RPMI8226 (cell line): Measurements from ENCODE around the gene ZNF764.

Experiments used
- DNase-seq: peaks from one replicate; pipeline ENCODE4 v3.0.0-alpha.2; 2015

The ZNF764 gene

DNA sequence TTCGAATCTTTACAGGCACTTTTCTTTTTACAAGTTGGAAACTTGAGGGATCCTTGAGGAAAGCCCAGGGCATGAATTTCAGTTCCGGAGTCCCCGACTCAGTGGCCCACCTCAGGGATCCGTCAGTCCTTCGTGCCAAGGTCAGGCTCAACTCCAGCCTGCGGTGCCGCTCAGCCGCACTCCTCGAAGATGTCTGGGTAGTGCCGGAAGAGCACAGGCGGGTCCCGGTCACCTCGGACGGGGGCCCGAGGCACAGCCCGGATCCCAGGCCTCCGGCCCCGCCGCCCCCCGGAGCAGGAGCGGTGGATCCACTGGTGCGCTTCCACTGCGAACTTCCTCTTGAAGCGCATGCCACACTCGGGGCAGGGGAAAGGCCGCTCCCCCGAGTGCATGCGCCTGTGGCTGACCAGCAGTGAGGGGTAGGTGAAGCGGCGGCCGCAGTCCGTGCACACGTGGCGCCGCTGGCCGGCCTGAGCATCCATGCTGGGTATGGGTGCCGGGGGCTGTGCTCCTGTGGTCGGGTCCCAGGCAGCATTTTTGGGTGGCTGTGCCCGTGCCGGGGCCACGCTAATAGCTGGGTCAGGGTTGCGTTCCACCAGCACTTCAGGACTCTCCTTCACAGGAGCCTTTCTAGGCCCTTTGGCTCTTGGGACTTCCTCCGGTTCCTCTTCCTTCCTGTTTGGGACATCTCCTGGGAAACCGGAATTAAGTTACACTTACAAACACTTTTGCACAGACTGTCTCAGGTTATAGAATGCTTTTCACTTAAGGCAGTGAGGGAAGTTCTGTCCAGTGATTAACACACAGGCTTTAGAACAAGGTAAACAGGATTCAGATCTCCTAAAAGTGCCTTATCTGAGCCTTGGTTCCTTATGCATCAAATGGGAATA lies 11.8 kb upstream of the ZNF764 start:
- DNase-seq: no peak

DNA sequence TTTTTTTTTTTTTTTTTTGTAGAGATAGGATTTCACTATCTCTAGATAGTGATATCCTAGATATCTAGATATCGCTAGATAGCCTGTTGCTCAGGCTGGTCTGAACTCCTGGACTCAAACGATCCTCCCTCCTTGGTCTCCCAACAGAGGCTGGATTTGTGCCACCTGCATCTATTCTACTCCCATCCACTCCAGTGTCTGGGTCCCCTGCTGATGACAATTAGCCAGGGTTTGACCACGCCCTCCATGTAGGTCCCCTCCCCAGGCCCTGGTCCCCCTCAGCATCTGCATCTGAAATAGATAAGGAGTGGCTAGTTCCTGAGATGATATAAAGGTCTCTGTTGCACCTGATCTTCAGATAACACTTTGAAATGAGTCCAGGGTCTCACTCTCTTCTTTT lies 11.1 kb upstream of the ZNF764 start:
- no peak for DNase-seq

DNA sequence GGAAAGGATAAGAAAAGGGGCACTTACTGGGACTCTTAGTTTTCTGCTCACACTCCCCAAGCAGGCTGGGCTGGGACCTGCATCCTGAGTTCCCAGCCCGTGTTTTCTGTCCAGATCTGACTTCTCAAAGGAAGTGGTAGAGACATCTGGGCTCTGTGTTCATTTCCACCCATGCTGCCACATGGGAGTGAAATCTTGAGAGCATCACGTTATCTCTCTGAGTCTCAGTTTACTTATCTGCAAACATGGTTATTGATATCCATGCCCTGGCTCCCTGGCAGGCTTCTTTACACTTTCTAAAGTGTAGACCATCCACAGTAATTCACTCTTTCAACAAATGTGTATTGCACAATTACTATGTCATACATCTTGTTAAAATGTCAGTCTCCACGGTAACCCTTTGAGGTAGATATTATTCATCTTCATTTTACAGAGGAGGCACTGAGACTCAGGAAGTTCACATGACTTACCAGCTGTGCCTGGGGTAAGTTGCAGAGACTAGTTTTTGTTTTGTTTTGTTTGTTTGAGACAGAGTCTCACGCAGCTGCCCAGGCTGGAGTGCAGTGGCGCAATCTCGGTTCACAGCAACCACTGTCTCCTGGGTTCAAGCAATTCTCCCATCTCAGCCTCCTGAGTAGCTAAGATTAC lies 9.9 kb upstream of the ZNF764 start:
- peak; percentile 46 for DNase-seq

DNA sequence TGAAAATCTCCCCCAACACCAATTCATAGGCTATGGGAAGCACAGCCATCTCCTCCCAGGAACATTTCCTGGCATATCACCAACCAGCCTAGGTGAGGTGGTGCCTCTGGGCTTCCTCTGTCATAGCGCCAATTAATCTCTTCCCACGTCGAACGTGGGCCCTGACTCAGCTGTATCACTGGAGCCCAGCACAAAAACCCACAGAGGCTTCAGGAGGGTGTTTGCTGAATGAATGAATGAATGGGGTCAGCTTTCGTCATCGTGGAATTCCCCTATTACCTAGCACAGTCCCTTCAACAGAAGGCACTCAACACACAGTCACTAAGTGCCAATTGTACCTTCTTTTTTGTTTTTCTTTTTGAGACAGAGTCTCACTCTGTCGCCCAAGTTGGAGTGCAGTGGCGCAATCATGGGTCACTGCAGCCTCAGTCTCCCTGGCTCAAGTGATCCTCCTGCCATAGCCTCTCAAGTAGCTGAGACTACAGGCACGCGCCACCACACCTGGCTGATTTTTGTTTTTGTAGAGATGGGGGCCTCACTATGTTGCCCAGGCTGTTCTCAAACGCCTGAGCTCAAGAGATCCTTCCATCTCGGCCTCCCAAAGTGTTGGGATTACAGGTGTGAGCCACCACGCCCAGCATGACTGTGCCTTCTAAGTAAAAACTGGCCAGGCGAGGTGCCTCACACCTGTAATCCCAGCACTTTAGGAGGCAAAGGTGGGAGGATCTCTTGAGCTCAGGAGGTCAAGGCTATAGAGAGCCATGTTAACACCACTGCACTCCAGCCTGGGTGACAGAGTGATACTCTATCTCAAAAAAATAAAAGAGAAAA lies 9.2 kb upstream of the ZNF764 start:
- no peak for DNase-seq

DNA sequence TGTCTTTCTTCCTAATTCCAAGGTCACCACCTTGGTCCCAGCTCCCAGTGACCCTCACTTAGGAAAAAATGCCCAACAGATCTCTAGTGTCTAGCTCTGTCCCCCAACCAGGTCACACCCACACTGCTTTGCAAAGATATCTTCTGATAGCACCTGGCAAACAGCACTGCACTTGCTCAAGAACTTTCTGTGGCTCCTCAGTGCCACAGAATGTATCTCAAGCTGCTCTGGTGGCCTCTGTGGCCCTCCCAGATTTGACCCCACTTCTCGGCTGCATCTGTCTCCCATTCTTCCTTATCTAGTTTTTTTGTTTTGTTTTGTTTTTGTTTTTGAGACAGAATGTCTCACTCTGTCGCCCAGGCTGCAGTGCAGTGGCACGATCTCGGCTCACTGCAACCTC lies 8.4 kb upstream of the ZNF764 start:
- DNase-seq: no peak

DNA sequence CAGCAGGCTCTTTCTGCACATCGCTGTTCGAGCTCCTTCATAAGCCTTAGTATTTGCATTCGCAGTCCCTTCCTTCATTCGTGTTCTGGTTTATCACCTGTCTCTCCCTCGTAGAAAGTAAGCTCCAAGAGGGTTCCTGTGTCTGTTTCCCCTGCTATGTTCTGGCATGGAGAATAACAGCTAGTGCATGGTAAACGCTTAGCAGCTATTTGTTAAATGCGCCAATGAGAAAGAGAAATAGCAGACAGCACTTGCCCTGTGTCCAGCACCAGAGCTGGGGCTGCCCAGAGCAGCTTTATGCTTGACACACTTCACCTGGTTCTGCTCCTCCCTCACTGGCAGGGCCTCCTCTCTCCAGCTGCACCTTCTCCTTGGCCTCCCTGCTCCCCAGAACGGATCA lies 7.8 kb upstream of the ZNF764 start:
- DNase-seq: no peak

DNA sequence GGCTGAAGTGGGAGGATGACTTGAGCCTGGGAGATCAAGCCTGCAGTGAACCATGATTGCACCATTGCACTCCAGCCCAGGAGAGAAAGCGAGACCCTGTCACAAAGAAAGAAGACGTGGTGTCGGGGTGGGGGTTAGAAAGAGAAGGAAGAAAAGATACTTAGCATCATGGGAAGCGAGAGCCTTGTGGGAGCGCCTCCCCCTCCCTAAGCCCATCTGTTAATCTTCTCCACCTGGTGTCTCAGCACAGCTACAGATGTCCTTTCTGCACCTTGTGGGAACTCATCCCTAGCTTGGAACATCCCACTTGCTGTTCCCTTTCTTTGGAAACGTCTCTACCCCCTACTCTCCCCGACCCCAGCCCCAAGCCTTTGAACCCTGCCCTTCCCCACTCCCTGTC lies 7.4 kb upstream of the ZNF764 start:
- DNase-seq: no peak

DNA sequence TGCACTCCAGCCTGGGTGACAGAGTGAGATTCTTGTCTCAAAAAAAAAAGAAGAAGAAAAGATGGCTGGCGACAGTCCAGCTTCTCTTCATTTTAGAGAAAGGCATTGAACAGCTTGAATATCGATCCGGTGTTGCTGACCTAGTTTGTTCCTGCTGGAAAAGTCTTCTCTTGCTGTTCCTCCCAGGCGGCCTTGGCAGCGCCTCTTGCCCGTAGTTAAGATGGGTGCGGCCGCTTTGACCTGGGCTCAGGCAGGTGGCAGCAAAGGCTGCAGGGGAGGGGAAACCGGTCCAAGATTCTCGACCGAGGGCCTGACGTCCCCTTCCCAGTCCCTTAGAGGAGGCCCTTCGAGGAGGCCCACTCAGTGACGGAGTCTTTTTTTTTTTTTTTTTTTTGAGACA lies 3.8 kb upstream of the ZNF764 start:
- DNase-seq: no peak

DNA sequence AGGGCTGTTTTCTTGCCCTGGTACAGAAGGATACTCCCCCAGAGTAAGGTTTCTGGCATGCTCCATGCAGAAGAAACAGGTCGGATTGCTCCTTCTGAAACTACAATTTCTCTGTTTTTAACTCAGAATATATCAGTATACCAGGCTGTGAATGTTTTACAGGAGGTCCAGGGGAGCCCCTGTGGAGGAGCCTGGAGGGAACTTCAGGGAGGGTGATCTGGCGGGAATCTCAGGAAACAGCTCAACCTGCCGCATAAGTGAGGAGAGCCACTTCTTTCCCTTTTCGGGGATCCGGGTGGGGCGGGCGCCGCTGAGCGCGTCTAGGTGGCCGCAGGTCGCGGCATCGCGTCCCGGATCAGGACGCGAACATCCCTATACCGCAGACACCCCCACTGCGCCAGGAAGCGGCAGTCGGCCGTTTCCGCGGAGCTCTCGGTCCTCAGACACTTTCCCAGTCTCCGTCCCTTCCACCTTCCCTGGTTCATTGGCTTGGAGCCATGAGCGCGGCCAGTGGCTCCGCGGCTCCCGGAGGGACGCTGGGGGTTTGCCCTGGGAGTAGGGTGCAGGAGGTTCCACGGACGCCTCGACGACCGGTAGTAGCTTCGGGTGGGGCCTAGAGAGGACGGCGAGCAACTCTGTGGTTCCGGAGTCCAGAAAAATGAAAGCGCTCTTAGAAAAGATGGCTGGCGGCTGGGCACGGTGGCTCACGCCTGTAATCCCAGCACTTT lies 3.1 kb upstream of the ZNF764 start:
- DNase-seq: no peak

DNA sequence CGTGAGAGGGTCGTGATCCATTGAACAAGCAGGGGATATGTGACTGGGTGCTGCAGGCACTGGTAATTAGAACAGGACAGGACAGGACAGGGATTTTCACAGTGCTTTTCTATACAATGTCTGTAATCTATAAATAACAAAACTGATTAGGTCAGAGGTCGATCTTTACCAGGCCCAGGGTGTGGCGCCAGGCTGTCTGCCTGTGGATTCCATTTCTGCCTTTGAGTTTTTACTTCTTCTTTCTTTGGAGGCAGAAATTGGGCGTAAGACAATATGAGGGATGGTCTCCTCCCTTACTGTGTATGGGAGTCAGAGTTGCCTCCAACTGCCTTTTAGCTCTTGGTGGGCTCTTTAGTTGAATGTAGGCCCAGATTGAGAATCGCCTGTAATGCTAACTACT lies 1.5 kb upstream of the ZNF764 start:
- DNase-seq: no peak

DNA sequence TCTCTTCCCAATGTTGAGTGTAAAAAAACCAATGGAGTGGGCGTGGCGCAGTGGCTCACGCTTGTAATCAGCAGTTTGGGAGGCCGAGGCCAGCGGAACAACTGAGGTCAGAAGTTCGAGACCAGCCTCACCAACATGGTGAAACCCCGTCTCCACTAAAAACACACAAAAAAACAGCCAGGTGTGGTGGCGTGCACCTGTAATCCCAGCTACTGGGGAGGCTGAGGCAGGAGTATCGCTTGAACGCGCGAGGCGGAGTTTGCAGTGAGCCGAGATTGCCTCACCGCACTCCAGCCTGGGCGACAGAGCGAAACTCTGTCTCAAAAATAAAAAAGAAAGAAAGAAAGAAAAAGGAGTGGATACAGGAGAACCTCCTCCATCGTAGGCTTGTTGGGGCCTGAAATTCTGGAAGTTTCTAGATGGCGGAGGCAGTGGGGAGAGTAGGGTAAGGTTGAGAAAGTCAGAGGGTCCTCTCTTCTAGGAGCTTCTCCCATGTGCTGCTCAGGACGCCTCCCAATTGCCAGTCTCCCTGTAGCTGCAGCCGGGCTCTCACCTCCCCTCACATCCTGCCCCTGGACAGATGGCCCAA lies 709 bp upstream of the ZNF764 start:
- DNase-seq: no peak

DNA sequence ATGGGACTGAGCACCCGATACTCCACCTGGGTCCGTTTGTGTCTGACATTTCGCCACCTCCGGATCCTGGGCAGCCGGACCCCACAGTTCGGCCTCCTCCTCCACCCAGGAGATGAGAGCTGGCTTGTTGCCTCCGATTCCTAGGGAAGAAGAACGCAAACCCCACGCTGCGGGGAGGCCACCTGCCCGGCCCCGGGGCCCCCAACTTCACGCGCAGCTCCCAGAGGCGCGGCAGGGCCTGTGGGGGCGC lies 542 bp downstream of the ZNF764 start:
- no peak for DNase-seq

DNA sequence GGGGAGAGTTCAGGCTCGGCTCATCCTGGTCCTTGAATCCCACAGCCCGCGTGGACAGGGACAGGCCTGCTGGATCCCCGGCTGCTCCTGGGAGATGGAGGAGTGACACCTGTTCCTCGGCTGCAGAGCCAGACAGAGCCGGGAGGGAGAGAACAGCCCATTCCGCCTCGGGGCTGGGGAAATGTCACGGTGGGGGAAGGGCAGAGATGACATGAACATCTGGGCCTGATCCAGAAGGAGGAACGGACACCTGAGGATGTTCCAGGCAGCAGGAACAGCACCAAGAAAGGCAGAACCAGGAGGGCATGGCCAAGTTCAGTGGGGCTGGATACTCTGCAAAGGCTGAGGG lies 2.1 kb downstream of the ZNF764 start:
- no peak for DNase-seq

DNA sequence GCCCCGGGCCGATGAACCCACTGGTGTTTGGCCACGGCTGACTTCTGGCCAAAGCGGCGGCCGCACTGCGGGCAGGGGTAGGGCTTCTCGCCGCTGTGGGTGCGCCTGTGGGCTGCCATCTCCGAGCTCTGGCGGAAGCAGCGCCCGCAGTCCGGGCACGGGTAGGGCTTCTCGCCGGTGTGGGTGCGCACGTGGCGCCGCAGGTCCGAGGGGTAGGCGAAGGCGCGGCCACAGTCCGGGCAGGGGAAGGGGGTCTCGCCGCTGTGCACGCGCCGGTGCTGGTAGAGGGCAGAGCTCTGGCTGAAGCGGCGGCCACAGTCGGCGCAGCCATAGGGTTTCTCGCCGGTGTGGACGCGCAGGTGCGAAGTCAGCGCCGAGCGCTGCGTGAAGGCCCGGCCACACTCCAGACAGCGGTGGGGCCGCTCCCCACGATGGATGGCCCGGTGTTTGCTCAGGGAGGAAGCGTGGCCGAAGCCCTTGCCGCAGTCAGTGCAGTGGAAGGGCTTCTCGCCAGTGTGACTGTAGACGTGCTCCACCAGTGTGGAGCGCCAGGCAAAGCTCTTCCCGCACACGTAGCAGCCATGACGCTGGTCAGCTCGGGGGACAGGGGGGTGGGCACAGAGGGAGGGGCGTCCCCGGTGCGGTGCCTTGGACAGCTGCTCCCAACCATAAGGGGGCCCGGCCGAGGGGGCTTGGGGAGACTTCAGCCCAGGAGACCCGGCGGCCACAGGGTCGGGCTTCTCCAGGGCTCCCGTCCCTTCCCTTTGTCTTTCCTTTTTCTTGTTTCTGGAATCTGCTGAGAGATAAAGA lies 2.7 kb downstream of the ZNF764 start:
- no peak for DNase-seq

DNA sequence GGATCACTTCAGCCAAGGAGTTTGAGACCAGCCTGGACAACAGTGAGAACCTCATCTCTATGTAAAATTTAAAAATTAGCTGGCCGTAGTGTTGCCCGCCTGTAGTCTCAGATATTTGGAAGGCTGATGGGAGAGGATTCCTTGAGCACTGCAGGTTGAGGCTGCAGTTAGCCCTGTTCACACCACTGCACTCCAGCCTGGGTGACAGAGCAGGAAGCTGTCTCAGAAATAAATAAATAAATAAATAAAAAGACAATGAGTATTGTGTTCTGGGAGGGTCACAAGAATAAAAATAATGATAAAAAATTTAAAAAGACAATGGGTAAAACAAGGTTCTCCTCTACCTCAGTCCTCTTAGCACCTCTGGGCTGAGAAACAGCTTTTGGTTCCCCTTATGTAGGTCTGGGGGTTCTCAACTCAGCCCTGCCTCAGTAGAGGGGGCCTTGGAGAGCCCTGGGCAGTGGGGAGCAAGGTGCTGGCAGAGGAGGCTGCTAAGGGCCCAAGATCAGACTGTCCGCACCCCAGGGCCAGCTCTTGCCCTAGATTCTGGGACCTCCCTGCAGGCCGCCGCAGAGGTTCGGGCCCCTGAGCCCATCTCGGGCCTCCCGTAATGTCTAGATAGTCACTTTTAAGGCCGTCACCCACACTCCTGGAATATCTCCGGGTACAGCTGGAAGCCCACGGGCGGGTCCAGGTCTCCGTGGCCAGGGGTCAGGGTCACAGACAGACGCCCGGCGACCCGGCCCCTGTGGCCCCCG lies 3.4 kb downstream of the ZNF764 start:
- DNase-seq: no peak

DNA sequence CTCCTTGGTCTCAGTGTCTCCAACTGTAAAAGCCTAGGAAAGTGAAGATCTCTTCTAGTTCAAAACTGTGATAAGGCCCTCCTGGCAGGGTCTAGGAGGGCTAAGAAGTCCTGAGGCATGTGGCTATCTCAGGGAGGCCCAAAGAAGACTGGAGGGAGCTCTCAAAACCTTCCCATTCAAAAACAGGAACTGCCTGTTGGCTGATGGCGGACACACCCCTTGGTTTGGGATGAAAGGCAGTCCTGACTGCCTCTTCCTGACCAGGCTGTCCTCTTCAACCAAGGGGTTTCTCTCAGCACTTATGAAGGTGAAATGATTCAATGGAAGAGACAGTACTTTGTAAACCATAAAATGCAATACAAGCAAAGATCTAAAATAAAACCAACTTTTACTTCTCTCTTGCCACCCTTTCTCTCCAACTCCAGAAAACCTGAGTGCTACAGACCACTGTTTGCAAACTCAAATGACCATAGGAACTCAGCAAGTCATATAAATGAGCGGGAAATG lies 4.7 kb downstream of the ZNF764 start:
- no peak for DNase-seq

DNA sequence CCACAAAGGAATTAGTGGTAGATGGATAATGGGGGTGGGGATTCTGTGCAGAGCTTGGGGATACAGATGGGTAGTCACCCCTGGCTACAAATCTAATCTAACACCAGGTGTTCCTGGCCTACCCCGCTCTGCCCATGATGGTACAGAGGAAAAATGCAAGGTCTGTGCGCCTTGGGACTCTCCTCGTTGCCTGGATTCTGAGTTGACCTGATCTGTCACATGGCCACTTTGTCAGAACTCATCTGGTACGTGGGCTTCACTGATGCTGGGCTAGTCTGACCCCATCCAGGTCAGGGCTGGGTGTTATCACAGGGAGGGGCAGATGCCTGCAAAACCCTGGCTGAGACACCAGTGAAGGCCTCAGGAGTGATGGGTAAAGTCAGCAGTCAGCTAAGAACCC lies 5.2 kb downstream of the ZNF764 start:
- DNase-seq: no peak

DNA sequence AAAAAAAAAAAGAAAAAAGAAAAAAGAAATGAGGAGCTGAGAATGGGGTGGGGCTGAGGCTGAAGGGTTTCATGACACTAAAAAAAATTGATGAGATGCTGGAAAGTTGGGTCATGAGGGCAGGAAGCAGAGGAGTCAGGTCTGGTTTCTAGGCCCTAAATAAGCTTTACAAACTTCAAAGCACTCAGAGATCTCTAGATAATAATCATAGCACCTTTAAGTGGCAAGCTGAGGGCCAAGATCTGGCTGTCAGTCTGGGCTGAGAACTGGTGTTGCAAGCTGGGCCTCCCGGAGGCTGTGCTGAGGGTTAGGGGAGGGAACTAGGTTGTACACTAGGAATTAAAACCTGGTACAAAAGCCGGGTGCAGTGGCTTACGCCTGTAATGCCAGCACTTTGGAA lies 6.4 kb downstream of the ZNF764 start:
- no peak for DNase-seq

DNA sequence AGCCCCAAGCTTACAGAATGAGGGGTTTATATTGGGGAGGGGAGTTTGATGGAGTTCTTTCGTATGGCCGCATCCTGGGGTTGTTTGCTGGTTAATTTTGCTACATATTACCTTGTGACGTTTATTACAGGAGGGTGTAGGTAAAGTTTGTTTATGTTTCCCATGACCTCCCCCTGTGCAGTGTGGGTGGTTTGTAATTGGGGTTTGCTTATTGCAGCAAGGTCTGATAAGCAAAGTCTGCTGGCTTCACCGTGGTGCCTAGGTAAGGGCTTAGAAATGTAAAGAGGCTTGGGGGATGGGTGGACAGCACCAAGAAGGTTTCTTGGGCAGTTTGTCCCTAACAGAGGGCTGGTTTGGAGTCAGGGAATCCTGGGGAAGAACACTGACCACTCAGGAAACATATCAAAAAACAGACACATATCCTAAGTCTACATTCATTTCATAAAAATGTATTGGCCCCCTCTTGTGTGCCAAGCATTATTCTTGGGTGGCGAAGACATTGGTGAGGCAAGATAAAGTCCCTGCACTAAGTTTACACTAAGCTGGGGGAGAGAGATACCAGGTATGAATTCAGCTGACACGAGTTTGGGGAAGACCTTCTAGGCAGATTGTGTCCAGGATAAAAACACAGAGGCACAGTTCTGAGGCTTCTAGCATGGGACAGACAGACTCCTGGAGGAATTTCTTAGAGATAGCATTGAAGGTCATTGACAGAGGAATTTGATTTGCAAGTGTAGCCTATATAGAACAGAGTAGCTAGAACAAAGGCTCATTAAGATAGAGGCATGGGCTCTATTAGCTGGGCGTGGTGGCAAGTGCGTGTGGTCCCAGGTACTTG lies 9.5 kb downstream of the ZNF764 start:
- DNase-seq: no peak

DNA sequence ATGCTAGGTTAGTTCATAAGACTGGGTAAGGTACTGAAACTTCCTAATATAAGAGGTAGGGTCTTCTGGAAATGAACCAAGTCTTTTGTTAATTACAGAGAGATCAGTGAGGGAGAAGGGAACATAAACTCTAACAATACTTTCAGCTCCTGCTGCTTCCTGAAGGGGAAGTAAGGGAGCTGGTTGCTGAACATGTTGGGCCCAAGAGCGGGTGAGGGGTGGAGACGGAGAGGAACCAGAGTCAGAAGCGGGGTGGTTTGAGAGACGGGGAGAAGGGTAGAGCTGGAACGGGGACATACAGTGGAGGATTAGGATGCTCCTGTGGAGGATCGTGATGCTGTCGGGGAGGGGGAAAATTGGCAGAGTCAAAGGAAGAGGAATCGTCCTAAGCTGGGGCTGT lies 12.1 kb downstream of the ZNF764 start:
- no peak for DNase-seq
